Measurements from ENCODE around the gene GOLGA6L7. TPM values are rescaled to one million over a fixed set of nuclear protein-coding genes. Genes with fewer than 3 reads are reported as not detected.
"Not testable (repeated sequence)": the region's sequence is repeated elsewhere in the genome, so short reads cannot be mapped to it uniquely, and the experiment has no call there.

GOLGA6L7 gene
- total and polyA plus RNA-seq, 2 donors (not counting 1 experiment from before 2014, with no cell fraction given) = not detected

- TF ChIP-seq EZH2 (IDR thresholded peaks at IDR 0.05; ENCODE audit: borderline replicate concordance, insufficient read depth, low read depth, low read length, poor library complexity, severe bottlenecking) (no peak), CTCF (IDR thresholded peaks at IDR 0.05) (no peak)
- no peak overlapping the region for H3K9ac ChIP-seq (ENCODE audit: low read length)
- H4K20me1 ChIP-seq (ENCODE audit: control insufficient read depth, insufficient read depth, low read length, poor library complexity, severe bottlenecking) = no peaks in the 10 kb centered on the region
- H3K27me3 Mint-ChIP-seq = no peaks in the 10 kb centered on the region
- no peak overlapping the region for H2AFZ ChIP-seq (ENCODE audit: insufficient read depth, low read depth, low read length, poor library complexity, severe bottlenecking)
- no peak overlapping the region for H3K4me3 Mint-ChIP-seq
- H3K36me3 ChIP-seq (replicated peaks in 1 of 2; ENCODE audit: control extremely low read depth in 1 of 2, control insufficient read depth in 1 of 2, extremely low read depth in 1 of 2, insufficient read depth in 2 of 2, low read length in 1 of 2) = no peaks in the 10 kb centered on the region
- H3K4me2 ChIP-seq (replicated peaks; ENCODE audit: low read depth, low read length, poor library complexity, severe bottlenecking) = no peak overlapping the region
- no peak overlapping the region for H3K27ac Mint-ChIP-seq
- ATAC-seq (ENCODE audit: low read depth) = no peak
- CTCF ChIA-PET = no interaction called here
- H3K4me1 Mint-ChIP-seq = no peaks in the 10 kb centered on the region
- no peaks in the 10 kb centered on the region for H3K4me1 ChIP-seq (ENCODE audit: control insufficient read depth in 2 of 2, insufficient read depth in 2 of 2, low read length in 2 of 2)
- POLR2A ChIA-PET = no interaction called here
- no peaks in the 10 kb centered on the region for H3K9me3 Mint-ChIP-seq (ENCODE audit: insufficient read depth)
- DNase-seq = no peak
- no peaks in the 10 kb centered on the region for H3K79me2 ChIP-seq (ENCODE audit: control insufficient read depth, insufficient read depth, low read length)
- H3K4me3 ChIP-seq (ENCODE audit: control extremely low read depth in 1 of 5, extremely low read depth in 1 of 5, insufficient read depth in 1 of 5, low read depth in 2 of 5, low read length in 4 of 5) = no peak overlapping the region
- WGBS (ENCODE audit: insufficient coverage) = 91% methylated on average over 15 of the region's 16 CpGs
- H3K27ac ChIP-seq (ENCODE audit: low read length in 2 of 2) = no peak overlapping the region
- no peaks in the 10 kb centered on the region for H3K9me3 ChIP-seq (ENCODE audit: control extremely low read depth in 1 of 3, control insufficient read depth in 2 of 3, insufficient read depth in 1 of 3, low read length in 2 of 3)
- no peaks in the 10 kb centered on the region for H3K27me3 ChIP-seq (replicated peaks in 1 of 4; ENCODE audit: control extremely low read depth in 1 of 4, control insufficient read depth in 3 of 4, insufficient read depth in 4 of 4, low read length in 3 of 4)
- intact Hi-C loops (cut with micrococcal nuclease) = no loop called here
These were observed 12.6 kb upstream of the GOLGA6L7 start for GRCh38 chr15:28861031-28861534.

- H3K27me3 Mint-ChIP-seq; H3K27ac ChIP-seq (ENCODE audit: low read length in 2 of 2); H3K36me3 ChIP-seq (replicated peaks in 1 of 2; ENCODE audit: control extremely low read depth in 1 of 2, control insufficient read depth in 1 of 2, extremely low read depth in 1 of 2, insufficient read depth in 2 of 2, low read length in 1 of 2); H3K79me2 ChIP-seq (ENCODE audit: control insufficient read depth, insufficient read depth, low read length); H3K4me2 ChIP-seq (replicated peaks; ENCODE audit: low read depth, low read length, poor library complexity, severe bottlenecking); DNase-seq; H3K4me1 ChIP-seq (ENCODE audit: control insufficient read depth in 2 of 2, insufficient read depth in 2 of 2, low read length in 2 of 2); H3K4me3 Mint-ChIP-seq; H4K20me1 ChIP-seq (ENCODE audit: control insufficient read depth, insufficient read depth, low read length, poor library complexity, severe bottlenecking); H2AFZ ChIP-seq (ENCODE audit: insufficient read depth, low read depth, low read length, poor library complexity, severe bottlenecking); intact Hi-C loops (cut with micrococcal nuclease); H3K9me3 ChIP-seq (ENCODE audit: control extremely low read depth in 1 of 3, control insufficient read depth in 2 of 3, insufficient read depth in 1 of 3, low read length in 2 of 3); H3K27me3 ChIP-seq (replicated peaks in 1 of 4; ENCODE audit: control extremely low read depth in 1 of 4, control insufficient read depth in 3 of 4, insufficient read depth in 4 of 4, low read length in 3 of 4); H3K9ac ChIP-seq (ENCODE audit: low read length); POLR2A ChIA-PET; CTCF ChIA-PET; ATAC-seq (ENCODE audit: low read depth); H3K9me3 Mint-ChIP-seq (ENCODE audit: insufficient read depth); H3K4me1 Mint-ChIP-seq; H3K27ac Mint-ChIP-seq; H3K4me3 ChIP-seq (ENCODE audit: control extremely low read depth in 1 of 5, extremely low read depth in 1 of 5, insufficient read depth in 1 of 5, low read depth in 2 of 5, low read length in 4 of 5): not testable (repeated sequence)
- no CpG with 5 or more reads among the region's 2 CpGs for WGBS (ENCODE audit: insufficient coverage)
These were observed 6.1 kb upstream of the GOLGA6L7 start for GRCh38 chr15:28854578-28854977.

GRCh38 chr15:28853654-28854053, 5.2 kb upstream of the GOLGA6L7 start:
- H3K36me3 ChIP-seq (replicated peaks in 1 of 2; ENCODE audit: control extremely low read depth in 1 of 2, control insufficient read depth in 1 of 2, extremely low read depth in 1 of 2, insufficient read depth in 2 of 2, low read length in 1 of 2); CTCF ChIA-PET; H3K27ac Mint-ChIP-seq; H3K9me3 Mint-ChIP-seq (ENCODE audit: insufficient read depth); H3K79me2 ChIP-seq (ENCODE audit: control insufficient read depth, insufficient read depth, low read length); H4K20me1 ChIP-seq (ENCODE audit: control insufficient read depth, insufficient read depth, low read length, poor library complexity, severe bottlenecking); H3K9ac ChIP-seq (ENCODE audit: low read length); H3K9me3 ChIP-seq (ENCODE audit: control extremely low read depth in 1 of 3, control insufficient read depth in 2 of 3, insufficient read depth in 1 of 3, low read length in 2 of 3); DNase-seq; H3K4me1 ChIP-seq (ENCODE audit: control insufficient read depth in 2 of 2, insufficient read depth in 2 of 2, low read length in 2 of 2); H3K4me2 ChIP-seq (replicated peaks; ENCODE audit: low read depth, low read length, poor library complexity, severe bottlenecking); intact Hi-C loops (cut with micrococcal nuclease); H3K4me1 Mint-ChIP-seq; H3K27me3 ChIP-seq (replicated peaks in 1 of 4; ENCODE audit: control extremely low read depth in 1 of 4, control insufficient read depth in 3 of 4, insufficient read depth in 4 of 4, low read length in 3 of 4); H3K4me3 Mint-ChIP-seq; H3K27me3 Mint-ChIP-seq; H3K27ac ChIP-seq (ENCODE audit: low read length in 2 of 2); POLR2A ChIA-PET; H3K4me3 ChIP-seq (ENCODE audit: control extremely low read depth in 1 of 5, extremely low read depth in 1 of 5, insufficient read depth in 1 of 5, low read depth in 2 of 5, low read length in 4 of 5); ATAC-seq (ENCODE audit: low read depth); H2AFZ ChIP-seq (ENCODE audit: insufficient read depth, low read depth, low read length, poor library complexity, severe bottlenecking): not testable (repeated sequence)
- WGBS (ENCODE audit: insufficient coverage) = no CpG with 5 or more reads among the region's 5 CpGs

Measured in B cell (primary cell).